ENCODE results near the gene GRIK3.
"Not testable (repeated sequence)": the region's sequence is repeated elsewhere in the genome, so short reads cannot be mapped to it uniquely, and the experiment has no call there.

GRIK3 gene

DNA sequence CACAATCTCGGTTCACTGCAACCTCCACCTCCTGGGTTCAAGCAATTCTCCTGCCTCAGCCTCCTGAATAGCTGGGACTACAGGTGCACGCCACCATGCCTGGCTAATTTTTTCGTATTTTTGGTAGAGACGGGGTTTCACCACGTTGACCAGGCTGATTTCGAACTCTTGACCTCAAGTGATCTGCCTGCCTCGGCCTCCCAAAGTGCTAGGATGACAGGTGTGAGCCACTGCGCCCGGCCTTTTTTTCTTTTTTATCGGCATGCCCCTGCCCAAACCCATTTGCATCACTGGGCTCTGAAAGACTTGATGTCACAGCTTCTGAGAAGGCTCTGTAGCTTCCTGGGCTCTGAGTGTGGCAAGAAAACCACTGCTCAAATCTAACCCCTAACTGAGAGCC lies 125.0 kb downstream of the GRIK3 start:
- not testable (repeated sequence) for DNase-seq (ENCODE audit: low read depth)

GRCh38 chr1:36908096-36908495 lies 126.2 kb downstream of the GRIK3 start:
- no peak for DNase-seq (ENCODE audit: low read depth)

- no peak for DNase-seq (ENCODE audit: low read depth)
These were observed 127.8 kb downstream of the GRIK3 start for GRCh38 chr1:36906555-36906954.

DNA sequence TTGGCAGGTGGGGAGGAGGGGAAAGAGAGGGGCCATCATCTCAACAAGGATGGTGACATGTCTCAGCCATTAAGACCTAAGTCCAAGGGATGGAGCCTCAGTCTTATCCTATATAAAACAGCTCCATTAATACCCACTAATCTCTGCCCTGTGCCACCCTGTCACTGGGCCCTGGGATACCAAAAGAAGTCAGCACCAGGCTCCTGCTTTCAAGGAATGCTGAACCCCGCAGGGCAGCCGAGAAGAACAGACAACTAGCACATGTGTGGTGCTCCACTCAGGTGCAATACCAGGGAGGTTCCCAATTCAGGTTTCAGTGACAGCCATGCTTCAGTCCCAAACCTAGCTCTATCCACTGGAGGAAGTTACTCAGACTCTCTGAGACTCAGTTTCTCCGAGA lies 128.4 kb downstream of the GRIK3 start:
- DNase-seq (ENCODE audit: low read depth): no peak

- no peak for DNase-seq (ENCODE audit: low read depth)
These were observed 134.2 kb downstream of the GRIK3 start for GRCh38 chr1:36900128-36900527.

DNA sequence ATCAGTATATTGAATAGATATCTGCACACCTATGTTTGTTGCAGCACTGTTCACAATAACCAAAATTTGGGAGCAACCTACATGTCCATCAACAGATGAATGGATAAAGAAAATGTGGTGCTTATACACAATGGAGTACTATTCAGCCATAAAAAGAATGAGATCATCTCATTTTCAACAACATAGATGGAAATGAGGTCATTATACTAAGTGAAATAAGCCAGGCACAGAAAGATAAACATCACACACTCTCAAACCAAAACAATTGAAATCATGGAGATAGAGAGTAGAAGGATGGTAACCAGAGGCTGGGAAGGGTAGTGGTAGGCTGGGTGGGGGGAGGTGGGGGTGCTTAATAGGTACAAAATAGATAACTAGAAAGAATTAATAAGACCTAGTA lies 136.5 kb downstream of the GRIK3 start:
- DNase-seq (ENCODE audit: low read depth): not testable (repeated sequence)

DNA sequence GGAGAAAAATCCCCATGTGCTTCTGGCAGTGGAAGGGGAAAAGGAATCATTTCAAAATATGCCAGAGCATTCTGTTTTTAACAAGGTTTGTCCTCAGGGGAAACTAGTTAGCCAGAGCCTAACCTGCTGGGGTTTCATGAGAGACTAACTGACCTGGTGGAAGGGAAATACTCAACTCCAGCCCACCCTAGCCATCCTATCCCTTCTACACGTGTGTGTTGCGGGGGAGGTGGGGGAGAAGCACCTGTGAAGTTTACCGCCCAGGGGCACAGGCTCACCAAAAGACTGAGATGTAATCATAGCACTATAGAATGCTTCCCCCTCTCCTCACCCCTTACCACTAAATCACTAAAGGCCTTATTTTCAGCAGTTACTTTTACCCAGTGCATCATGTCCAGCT lies 139.5 kb downstream of the GRIK3 start:
- no peak for DNase-seq (ENCODE audit: low read depth)

- DNase-seq (ENCODE audit: low read depth): no peak
These were observed 143.5 kb downstream of the GRIK3 start for GRCh38 chr1:36890776-36891175.

- no peak for DNase-seq (ENCODE audit: low read depth)
These were observed 144.7 kb downstream of the GRIK3 start for GRCh38 chr1:36889478-36890226.

- no peak for DNase-seq (ENCODE audit: low read depth)
These were observed 145.4 kb downstream of the GRIK3 start for GRCh38 chr1:36888811-36889477.

DNA sequence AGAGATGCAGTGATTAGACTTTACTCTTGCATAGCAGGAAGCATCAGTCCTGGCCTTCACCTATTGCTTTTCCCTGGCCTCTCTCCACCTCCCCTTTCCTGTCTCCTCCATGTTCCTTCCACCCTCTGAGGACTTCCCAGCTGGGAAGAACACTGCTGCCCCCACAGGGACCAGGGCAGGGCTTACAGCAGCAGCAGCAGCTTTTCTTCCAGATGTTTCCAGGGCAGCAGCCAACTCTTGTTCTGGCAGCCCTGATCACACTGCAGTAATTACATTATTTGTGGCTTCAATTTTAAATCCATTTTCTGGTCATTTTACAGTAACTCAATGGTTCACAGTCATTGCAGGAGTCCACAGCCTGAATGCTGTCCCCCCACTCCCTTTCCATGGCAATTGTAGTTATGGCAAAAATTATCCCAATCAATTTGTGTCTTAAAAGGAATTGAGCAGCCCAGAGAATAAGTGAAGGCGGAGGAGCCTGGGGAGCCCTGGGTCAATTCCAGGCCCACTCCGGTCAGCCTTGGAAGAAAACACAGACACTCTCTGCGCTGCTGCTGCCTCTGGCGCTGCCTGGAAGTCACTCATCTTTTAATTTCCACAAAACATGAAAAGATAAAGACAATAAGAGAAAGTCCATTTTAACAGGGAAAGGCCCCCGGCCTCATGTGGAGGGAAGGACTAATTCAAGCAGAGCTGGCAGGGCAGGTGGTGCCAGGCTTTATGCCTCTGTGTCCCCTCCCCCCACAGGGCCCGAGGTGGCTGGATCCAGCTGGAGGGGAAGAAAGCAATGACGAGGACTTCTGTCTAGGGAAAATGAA lies 148.6 kb downstream of the GRIK3 start:
- DNase-seq (ENCODE audit: low read depth): no peak

DNA sequence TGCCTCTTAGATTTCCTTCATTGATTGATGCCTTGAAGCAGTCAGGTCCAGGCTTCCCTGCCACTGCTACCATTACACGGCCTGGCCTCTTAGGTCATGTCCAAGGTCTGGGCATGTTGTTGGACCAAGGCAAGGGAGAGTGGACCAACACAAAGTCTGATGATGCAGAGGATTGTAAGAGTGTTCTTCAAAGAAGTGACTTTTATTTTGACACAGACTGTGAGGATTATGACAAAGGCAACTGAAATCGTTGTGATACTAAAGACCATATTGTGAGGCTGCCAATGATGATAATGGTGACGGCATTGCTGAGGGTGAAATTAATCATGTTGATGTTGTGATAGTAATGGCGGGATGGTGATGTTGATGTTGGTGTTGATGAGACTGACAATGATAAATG lies 149.5 kb downstream of the GRIK3 start:
- no peak for DNase-seq (ENCODE audit: low read depth)

DNA sequence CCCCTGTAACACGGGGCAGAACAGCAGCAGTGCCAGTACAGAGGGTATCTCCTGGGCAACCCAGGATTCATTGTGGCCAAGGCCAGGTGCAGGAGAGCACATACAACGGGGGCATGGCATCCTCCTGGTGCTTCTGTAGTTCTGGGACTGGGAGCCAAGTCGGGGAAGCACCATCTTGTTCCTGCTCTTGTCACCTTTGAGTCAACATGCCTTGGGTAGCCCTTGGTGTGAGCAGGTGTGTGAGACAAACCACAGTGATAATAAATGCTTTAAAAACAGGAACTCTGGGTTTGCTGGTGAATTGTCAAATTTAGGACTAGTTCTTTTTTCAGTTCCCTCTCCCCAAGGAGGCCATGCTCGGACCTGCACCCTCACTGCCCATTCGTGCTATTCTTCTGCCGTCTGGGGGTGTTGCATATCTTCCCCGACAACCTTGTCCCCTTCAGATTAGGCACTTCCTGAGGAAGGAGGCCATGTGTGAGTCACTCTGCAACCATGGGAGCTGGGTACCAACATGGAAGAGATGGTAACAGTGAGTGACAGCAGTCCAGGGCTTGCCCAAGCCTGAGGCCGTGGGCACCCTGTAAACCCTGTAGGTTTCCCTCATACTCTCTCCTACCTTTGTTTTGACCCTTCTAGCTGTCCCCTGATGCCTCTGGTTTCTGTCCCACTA lies 150.2 kb downstream of the GRIK3 start:
- no peak for DNase-seq (ENCODE audit: low read depth)

DNA sequence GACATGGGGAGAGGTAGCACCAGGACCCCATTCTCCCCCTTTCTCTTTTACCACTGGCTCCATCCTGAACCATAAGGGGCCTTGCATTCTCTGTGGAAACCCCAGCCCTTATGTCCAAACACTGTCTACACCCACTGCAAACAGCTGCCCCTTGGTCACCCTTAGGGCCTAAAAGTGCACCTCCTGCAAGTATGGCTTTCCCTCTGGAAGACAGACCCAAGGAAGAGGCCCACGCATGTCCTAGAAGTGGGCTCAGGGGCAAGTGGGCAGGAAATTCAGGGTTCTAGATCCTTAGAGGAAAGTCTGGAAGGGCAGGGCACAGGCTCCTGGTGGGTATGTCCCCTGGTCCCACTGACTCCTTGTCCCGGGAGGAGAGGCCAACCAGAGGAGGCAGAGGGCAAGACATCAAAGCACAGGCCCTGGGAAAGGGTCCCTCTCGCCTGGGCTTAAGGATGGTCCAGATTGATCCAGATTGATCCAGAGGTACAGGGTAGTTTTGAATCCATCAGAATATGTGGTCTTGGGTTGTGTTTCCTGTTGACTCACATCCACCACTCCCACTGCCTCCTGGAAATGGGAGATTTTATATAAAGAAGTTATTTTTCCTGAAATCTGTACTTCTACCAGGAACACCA lies 150.9 kb downstream of the GRIK3 start:
- no peak for DNase-seq (ENCODE audit: low read depth)

DNA sequence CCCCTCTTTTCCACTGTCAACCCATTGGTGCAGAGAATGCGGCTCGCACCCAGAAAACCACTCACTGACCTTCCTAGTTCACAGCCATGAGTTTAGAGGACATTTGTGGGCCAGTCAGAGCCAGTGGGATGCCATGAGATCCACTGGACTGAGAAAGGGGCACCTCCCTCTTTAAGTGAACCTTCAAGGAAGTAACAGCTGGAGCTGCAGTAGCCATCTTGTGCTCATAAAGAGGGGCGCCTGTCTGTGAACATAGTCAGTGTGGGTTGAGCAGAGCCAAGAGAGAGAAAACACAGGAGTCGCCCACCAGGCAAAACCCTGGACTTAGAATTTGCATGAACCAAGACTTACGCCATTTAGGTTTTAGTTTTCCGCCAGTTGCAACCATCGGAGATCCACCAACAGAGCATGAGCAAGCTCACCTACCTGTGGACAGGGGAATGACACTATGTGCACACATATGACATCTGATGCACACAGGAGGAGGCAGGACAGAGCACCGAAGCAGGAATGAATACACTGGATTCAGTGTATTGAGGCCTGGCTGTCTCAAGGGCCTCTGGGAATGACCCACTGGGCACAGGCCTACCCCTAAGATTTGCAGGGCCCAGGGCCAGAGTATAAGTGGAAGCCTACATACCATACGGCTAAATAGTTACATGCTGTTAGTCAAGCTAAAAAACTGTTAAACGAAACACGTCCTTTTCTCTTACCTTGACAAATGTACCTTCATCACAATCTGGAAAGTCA lies 151.6 kb downstream of the GRIK3 start:
- no peak for DNase-seq (ENCODE audit: low read depth)

DNA sequence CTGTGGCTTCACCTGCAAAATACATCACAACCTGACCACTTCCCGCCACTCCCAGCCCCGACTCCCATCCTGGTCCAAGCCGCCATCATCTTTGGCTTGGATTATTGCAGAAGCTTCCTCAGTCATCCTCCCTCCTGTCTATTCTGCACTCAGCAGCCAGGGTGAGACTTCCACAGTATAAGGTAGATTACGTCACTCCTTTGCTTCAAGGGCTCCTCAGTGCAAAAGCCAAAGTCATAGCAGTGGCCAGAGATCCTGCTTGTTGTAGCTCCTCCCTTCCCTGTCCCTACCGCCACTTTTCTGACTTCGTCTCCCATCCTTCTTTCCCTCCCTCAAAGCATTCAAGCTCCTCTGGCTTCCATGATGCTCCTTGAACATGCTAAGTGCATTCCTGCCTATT lies 152.8 kb downstream of the GRIK3 start:
- DNase-seq (ENCODE audit: low read depth): no peak

GRCh38 chr1:36881068-36881405 lies 153.3 kb downstream of the GRIK3 start:
- no peak for DNase-seq (ENCODE audit: low read depth)

- DNase-seq (ENCODE audit: low read depth): no peak
These were observed 153.9 kb downstream of the GRIK3 start for GRCh38 chr1:36880155-36881067.

DNA sequence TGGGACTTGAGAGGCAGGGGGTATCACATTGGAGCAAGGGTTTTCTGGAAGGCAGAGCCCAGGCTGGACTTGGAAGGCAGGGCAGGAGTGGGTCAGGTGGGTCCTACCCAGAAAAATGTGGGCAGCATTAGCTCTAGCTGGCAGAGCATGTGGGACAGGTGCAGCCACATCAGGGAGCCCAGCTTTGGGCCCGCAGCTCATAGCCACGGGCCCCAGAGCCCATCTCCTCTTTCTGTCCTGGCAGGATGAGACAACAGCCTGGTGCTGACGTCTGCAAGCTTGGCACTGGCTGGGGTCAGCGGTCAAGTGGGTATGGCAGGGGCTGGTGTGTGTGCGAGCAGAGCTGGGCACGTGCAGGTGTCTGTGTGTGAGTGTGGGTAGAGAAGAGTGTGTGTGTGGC lies 154.7 kb downstream of the GRIK3 start:
- DNase-seq (ENCODE audit: low read depth): no peak

- no peak for DNase-seq (ENCODE audit: low read depth)
These were observed 157.3 kb downstream of the GRIK3 start for GRCh38 chr1:36876990-36877389.
